C1 segment of cervical spinal cord (tissue), 14 donors: Measurements from ENCODE around the gene RPLP1.
"Not testable (repeated sequence)": the region's sequence is repeated elsewhere in the genome, so short reads cannot be mapped to it uniquely, and the experiment has no call there.

Source experiments
- DNase-seq, 14 donors: peaks; one replicate each; lab custom pipeline; 2025; lab: John Stamatoyannopoulos, UW

The RPLP1 gene

GRCh38 chr15:69439623-69440022, 13.0 kb upstream of the RPLP1 start:
- no peak for DNase-seq

DNA sequence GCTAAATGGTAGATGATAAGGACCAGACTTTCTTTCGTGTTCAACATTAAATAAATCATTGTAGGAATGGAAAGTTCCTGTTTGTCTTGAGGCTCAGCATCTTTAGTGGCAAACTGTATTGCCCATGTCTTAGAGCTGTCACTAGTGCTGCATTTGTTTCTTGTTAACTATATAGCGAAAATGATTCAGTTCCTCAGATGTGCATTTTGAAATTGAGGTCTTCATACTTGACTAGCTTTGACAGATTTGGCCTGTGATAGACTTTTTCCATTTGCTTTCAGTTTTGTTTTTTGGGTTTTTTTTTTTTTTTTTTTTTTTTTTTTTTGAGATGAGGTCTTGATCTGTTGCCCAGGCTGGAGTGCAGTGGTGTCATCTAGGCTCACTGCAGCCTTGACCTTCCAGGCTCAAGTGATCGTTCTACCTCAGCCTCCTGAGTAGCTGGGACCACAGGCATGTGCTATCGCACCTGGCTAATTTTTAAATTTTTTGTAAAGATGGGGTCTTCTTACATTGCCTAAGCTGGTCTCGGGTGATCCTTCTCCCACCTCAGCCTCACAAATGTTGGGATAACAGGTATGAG, 9.5 kb upstream of the RPLP1 start:
- no peak for DNase-seq

DNA sequence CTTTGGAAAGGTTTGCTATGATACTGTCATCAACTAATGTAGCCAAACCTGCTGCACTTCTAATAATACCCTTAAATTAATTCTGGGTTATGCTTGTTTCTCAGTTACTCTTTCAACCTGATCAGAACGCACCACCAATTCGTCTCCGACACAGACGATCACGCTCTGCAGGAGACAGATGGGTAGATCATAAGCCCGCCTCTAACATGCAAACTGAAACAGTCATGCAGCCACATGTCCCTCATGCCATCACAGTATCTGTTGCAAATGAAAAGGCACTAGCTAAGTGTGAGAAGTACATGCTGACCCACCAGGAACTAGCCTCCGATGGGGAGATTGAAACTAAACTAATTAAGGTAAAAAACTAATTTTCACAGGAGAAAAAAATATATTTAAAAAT, 7.9 kb upstream of the RPLP1 start:
- no peak for DNase-seq

GRCh38 chr15:69446953-69447352, 5.7 kb upstream of the RPLP1 start:
- DNase-seq: no peak

DNA sequence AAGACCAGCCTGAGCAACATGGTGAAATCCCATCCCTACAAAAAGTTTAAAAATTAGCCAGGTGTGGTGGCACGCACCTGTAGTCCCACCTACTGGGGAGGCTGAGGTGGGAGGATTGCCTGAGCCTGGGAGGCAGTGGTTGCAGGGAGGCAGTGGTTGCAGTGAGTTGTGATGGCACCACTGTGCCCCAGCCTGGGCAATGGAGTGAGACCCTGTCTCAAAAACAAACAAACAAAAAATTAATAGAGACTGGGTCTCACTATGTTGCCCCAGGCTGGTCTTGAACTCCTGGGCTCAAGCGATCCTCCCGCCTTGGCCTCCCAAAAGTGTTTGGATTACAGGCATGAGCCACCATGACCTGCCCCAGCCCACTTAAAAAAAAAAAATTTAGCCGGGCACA, 2.4 kb upstream of the RPLP1 start:
- not testable (repeated sequence) for DNase-seq

DNA sequence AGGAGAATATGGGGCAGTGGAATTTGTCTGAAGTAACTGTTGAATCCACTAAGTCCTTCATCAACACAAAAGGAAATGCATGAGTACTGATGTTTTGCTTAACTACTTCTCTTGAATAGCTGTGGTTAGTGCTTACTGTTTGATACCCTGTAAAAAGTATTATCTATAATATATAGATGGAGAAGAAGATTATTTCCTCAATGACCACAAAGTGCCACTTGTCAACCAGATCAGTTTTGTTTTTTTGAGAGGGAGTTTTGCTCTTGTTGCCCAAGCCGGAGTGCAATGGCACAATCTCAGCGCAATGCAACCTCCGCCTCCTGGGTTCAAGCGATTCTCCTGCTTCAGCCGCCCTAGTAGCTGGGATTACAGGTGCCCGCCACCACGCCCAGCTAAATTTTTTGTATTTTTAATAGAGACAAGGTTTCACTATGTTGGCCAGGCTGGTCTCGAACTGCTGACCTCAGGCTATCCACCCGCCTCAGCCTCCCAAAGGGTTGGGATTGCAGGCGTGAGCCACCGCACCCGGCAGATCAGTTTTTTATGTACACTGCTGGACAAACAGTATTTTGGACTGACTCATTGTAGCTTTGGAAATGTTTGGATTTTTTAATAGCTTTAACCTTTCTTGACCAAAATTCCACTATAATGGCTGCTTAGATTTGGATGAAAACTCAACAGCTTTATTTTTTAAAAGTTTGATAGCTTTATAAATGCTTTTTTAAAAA, 1.5 kb upstream of the RPLP1 start:
- DNase-seq: no peak

DNA sequence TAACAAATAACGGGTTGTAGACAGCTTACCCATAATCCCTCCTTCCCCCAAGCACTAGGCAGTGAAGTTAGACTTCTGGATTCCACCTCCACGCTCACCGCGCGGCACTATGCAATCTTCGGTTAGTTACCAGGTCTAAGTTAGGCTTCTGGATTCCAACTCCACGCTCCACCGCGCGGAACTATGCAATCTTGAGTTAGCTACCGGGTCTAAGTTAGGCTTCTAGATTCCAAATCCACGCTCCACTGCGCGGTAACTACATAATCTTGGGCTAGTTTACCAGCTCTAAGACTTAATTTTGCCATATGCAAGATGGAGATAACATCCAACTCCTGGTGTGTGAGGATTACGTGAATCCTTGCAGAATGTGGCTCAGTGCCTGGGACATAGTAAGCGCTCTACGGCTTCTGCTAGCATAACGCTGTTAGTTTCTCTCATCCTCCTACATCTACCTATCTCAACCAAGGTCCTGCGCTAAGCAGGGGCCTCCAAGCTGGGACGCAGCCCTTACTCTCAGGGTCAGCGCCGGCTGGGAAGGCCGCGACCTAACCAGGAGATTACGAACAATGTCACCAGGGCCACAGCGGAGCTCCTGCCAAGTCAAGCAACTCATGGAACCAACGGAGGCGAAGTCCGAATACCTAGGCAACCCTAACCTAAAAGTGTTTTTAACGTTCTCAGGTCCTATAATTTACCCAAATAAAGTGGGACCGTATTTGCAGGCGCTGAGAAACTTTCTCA, 497 bp upstream of the RPLP1 start:
- peak in 4 of 14 donors; percentile 51 to 90 (median 64) for DNase-seq

GRCh38 chr15:69454953-69455352, 2.3 kb downstream of the RPLP1 start:
- DNase-seq: no peak

DNA sequence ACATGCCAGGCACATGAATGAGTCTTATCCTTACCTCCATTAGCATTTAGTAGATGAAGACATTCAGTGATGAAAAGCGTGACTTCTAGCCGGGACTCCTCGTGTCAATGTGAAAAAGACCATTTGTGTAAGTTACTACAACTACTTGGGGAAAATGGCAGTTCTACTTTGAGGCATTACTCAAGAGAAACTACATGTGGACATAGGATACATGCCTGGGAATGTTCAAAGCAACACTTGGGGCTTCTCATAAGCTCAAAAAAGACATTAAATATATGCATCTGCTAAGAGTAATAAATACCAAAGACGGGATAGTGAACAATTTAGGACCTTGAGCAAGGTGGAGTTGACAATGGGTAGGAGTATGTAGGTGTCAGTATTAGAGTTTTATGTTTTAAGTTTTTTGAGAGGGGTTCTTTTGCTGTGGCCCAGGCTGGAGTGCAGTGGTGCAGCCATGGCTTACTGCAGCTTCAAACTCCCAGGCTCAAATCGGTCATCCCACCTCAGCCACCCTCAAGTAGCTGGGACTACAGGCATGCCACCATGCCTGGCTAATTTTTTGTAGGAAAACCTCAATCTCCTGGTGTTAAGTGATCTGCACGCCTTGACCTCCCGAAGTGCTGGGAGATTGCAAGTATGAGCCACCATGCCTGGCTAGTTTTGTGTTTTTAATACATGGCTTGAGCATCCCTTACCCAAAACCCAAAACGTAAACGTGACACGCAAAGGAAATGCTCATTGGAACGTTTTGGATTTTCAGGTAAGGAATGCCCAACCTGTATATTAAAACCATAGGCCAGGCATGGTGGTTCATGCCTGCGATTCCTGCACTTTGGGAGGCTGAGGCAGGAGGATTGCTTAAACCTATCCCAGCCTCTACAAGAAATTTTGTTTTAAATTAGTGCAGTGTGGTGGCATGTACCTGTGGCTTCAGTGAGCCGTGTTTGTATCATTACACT, 3.9 kb downstream of the RPLP1 start:
- DNase-seq: no peak

- no peak for DNase-seq
Observed at GRCh38 chr15:69457304-69458280, 5.0 kb downstream of the RPLP1 start.

DNA sequence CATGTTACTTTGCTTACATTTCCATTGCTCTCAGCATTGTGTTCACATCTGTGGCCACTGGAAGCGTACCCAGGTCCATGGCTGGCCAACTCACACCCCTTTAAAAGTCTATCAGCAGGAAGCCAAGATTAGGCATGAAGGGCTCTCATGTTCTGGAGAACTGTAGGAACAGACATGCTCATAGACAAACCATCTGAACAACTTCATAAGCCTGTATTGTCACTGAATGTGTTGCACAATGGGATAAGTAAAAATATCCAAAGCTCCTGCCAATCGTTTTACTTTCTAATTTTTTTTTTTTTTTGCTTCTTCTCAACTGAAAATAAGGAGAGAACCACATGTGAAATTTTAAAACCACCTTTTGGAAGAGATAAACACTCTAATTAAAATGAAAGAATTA, 6.4 kb downstream of the RPLP1 start:
- no peak for DNase-seq

DNA sequence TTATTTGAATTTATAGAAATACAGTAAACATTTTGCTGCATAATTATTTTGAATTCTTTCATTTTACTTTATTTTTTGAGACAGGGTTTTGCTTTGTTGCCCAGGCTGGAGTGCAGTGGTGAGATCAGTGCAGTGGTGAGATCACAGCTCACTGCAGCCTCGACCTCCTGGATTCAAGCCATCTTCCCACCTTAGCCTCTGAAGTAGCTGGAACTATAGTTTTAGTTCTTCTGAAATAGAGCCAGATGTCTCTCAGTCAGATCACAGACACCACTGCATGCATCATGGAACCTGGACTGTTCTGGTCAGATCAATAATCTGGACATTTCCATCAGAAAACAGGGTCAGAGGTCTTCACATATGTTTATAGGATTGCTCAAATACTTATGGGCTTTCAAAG, 7.9 kb downstream of the RPLP1 start:
- no peak for DNase-seq

DNA sequence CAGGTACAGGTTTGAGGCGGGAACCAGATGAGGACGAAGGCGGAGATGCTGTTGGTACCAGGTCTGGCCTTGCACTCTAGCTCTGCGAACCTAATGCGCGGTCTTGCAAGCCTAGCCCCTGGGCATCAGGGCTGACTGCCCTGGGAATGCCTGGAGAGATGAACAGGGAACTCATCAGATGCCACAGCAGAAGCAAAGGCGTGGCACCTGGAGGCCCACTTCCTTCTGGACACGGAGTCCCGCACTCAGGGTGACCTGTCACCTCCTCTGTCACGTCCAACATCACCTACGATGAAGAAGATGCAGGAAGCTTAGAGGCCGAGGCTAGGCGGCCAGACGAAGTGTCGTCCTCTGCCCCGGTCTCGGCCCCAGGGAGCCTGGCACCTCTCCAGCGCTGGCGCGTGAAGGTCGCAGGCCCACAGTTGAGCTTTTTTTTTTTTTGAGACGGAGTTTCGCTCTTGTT, 9.4 kb downstream of the RPLP1 start:
- DNase-seq: peak in 6 of 14 donors; percentile 7 to 62 (median 50)

- peak; percentile 54 to 97 (median 92) for DNase-seq
Observed at GRCh38 chr15:69462493-69463181, 10.0 kb downstream of the RPLP1 start.

DNA sequence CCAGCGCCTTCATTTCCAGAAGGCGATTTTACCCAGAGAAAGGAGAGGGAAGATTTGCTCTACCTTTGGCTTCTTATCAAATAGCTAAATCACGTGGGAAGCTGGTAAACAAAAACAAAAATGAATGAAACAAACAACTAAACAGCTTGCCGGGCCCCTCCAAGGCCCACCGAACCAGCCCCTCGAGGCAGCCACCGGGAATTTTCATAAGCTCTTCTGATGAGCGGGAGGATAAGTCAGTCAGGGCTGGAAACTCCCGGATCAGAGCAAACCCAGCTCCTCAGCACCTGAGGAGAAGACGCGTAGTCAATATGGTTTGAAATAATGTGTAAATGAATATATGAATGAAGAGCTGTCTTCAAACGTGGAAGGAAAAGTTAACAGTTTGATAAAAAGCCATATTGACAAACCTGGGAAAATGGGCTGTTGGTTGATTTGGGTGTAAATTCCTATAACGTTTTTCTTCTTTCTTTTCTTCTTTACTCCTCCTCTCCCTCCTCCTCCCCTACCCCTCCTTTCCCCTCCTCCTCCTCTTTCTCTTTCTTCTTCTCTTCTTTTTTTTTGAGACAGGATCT, 10.7 kb downstream of the RPLP1 start:
- no peak for DNase-seq

DNA sequence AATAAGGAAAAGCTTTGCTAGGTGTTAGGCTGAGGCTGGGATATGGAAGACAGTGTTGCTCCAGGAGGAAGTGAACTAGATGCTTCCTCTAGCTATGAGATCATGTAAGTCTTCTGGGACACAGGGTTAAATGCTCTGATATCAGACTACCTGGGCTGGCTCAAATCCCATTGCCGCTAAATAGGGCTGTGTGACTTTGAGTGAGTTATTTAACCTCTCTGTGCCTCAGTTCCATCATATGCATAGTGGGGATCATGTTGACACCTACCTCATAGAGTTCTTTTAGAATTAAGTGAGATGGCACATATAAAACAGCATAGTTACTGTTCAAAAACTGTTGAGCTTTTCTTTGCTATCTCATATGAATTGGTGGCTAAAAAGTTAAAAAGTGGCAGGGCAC, 12.6 kb downstream of the RPLP1 start:
- DNase-seq: no peak

- DNase-seq: no peak
Observed at GRCh38 chr15:69466733-69467132, 14.1 kb downstream of the RPLP1 start.

GRCh38 chr15:69467636-69468035, 15.0 kb downstream of the RPLP1 start:
- no peak for DNase-seq
